Smooth muscle cell (in vitro differentiated cells): Measurements from ENCODE around the gene PLA2G5. TPM values are rescaled to one million over a fixed set of nuclear protein-coding genes. Genes with fewer than 3 reads are reported as not detected.
"Not testable (repeated sequence)": the region's sequence is repeated elsewhere in the genome, so short reads cannot be mapped to it uniquely, and the experiment has no call there.

Experiments used
- DNase-seq: peaks from one replicate; lab custom pipeline; 2025; ENCODE audit not compliant: unreplicated experiment; lab: John Stamatoyannopoulos, UW
- H2AFZ ChIP-seq: fragments of 200-600 bp; sonication (generic); 2 replicates; pipeline ENCODE4 v1.6.0; 2016; ENCODE audit warnings: antibody characterized with exemption, low read depth, mild to moderate bottlenecking
- H3F3A ChIP-seq: fragments of 200-600 bp; sonication (generic); 2 replicates; pipeline ENCODE4 v1.6.0; 2017; ENCODE audit warnings: antibody characterized with exemption, low read depth
- H3K27ac ChIP-seq: fragments of 200-600 bp; sonication (generic); 2 replicates; pipeline ENCODE4 v1.5.1; 2016; ENCODE audit warnings: low read depth, mild to moderate bottlenecking
- H3K27me3 ChIP-seq: fragments of 200-600 bp; sonication (generic); 2 replicates; pipeline ENCODE4 v1.6.1; 2016; ENCODE audit warnings: low read depth, mild to moderate bottlenecking
- H3K36me3 ChIP-seq: fragments of 200-600 bp; sonication (generic); 2 replicates; pipeline ENCODE4 v1.5.1; 2016; ENCODE audit warnings: low read depth
- H3K4me1 ChIP-seq: fragments of 200-600 bp; sonication (generic); 2 replicates; pipeline ENCODE4 v1.5.1; 2016; ENCODE audit warnings: low read depth
- H3K4me2 ChIP-seq: fragments of 200-600 bp; sonication (generic); 2 replicates; pipeline ENCODE4 v1.6.0; 2016; ENCODE audit warnings: mild to moderate bottlenecking
- H3K4me3 ChIP-seq: fragments of 200-600 bp; sonication (generic); 2 replicates; pipeline ENCODE4 v1.5.1; 2016; ENCODE audit warnings: mild to moderate bottlenecking
- H3K79me2 ChIP-seq: fragments of 200-600 bp; sonication (generic); 2 replicates; pipeline ENCODE4 v1.6.0; 2016; ENCODE audit warnings: low read depth, mild to moderate bottlenecking
- H3K9ac ChIP-seq: fragments of 200-600 bp; sonication (generic); 2 replicates; pipeline ENCODE4 v1.6.0; 2016; ENCODE audit warnings: low read depth
- H3K9me3 ChIP-seq: fragments of 200-600 bp; sonication (generic); replicated peaks from 2 replicates; pipeline ENCODE4 v1.5.1; 2016; ENCODE audit warnings: low read depth
- H4K20me1 ChIP-seq: fragments of 200-600 bp; sonication (generic); 2 replicates; pipeline ENCODE4 v1.6.0; 2016; ENCODE audit warnings: low read depth
- WGBS: methylation state at CpG from one replicate; pipeline ENCODE4 v1.1.7; 2016; ENCODE audit warnings: low lambda C conversion rate; 5-methylcytosine and 5-hydroxymethylcytosine counted together
- polyA plus RNA-seq: library from polyadenylated mRNA; unstranded; fragments of >200 nt; fragmentation: Nextera tagmentation; extraction: Ambion mirVana; gene quantifications from 2 replicates; pipeline ENCODE4 v1.2.1, GENCODE V29; 2016
- total RNA-seq: library from RNA; depleted of rRNA; stranded (reverse); fragments of >200 nt; gene quantifications from 2 replicates; pipeline ENCODE4 v1.2.3, GENCODE V29; 2014
- TF ChIP-seq, protein P1 (sequence below): fragments of 200-600 bp; sonication (generic); IDR thresholded peaks from 2 replicates; pipeline ENCODE4 v1.5.1; 2017; ENCODE audit warnings: borderline replicate concordance, mild to moderate bottlenecking, antibody characterized with exemption; ENCODE audit not compliant: insufficient read depth, poor library complexity, severe bottlenecking

The PLA2G5 gene
- total and polyA plus RNA-seq, 2 experiments from 2014 or later = 0.22 to 0.64 TPM

DNA sequence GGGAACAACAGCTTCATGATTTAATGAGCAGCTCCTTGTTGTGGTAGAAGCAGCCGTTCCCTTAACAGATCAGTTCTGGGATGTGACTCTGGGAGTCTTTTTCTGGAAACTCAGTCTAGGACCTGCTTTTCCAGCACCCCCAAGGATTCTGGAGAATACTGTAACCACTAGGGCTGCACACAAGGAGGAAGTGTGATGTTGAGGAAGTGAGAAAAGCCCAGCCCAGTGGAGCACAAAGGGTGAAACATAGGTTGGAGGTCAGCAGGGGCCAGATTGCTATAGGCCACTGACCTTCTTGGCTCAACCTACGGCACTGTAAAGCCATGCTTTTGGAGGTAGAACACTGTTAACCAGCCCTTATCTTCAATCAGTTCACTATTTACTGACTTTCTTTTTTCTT, 10.1 kb upstream of the PLA2G5 start:
- Histone ChIP-seq H3K4me2 (no peak overlapping the region), H3K79me2 (no peaks in the 10 kb centered on the region), H3K4me1 (no peaks in the 10 kb centered on the region), H2AFZ (no peak overlapping the region), H3K9me3 (no peaks in the 10 kb centered on the region), H3F3A (peaks cover 7% of the 10 kb centered on the region), H3K36me3 (no peaks in the 10 kb centered on the region), H3K4me3 (no peak overlapping the region), H3K9ac (no peak overlapping the region), H3K27me3 (no peaks in the 10 kb centered on the region), H3K27ac (no peak overlapping the region), H4K20me1 (no peaks in the 10 kb centered on the region)
- 74% methylated on average over 2 of the region's 2 CpGs for WGBS
- no peak for DNase-seq
- TF ChIP-seq, protein P1, sequence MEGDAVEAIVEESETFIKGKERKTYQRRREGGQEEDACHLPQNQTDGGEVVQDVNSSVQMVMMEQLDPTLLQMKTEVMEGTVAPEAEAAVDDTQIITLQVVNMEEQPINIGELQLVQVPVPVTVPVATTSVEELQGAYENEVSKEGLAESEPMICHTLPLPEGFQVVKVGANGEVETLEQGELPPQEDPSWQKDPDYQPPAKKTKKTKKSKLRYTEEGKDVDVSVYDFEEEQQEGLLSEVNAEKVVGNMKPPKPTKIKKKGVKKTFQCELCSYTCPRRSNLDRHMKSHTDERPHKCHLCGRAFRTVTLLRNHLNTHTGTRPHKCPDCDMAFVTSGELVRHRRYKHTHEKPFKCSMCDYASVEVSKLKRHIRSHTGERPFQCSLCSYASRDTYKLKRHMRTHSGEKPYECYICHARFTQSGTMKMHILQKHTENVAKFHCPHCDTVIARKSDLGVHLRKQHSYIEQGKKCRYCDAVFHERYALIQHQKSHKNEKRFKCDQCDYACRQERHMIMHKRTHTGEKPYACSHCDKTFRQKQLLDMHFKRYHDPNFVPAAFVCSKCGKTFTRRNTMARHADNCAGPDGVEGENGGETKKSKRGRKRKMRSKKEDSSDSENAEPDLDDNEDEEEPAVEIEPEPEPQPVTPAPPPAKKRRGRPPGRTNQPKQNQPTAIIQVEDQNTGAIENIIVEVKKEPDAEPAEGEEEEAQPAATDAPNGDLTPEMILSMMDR = no peak

DNA sequence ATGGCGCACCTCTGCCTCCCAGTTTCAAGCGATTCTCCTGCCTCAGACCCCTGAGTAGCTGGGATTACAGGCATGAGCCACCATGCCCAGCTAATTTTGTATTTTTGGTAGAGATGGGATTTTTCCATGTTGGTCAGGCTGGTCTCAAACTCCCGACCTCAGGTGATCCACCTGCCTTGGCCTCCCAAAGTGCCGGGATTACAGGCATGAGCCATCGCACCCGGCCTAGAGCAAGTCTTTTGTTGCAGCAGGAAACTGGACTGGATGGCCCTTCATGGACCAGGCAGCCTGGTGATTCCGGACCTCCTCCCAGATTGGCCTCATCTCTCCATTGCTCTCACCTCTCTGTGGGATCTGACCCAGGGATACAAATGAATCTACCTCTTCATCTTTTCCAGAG, 9.2 kb upstream of the PLA2G5 start:
- H2AFZ ChIP-seq, H3K9me3 ChIP-seq, H3F3A ChIP-seq, H3K79me2 ChIP-seq, DNase-seq, H3K4me2 ChIP-seq, H3K9ac ChIP-seq, H3K27ac ChIP-seq, H3K4me3 ChIP-seq, H4K20me1 ChIP-seq, H3K4me1 ChIP-seq, H3K36me3 ChIP-seq, H3K27me3 ChIP-seq: not testable (repeated sequence)
- WGBS = 98% methylated on average over 7 of the region's 7 CpGs

DNA sequence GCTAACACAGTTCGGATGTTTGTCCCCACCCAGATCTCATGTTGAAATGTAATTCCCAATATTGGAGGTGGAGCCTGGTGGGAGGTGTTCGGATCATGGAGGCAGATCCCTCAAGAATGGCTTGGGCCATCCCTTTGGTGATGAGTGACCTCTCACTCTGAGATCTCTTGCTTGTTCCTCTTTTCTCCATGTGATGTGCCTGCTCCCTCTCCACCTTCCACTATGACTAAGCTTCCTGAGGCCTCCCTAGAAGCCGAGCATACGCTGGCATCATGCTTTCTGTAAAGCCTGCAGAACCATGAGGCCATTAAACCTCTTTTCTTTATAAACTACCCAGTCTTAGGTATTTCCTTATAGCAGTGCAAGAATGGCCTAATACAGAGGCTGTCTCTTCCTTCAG, 8.1 kb upstream of the PLA2G5 start:
- H3K36me3 ChIP-seq = no peaks in the 10 kb centered on the region
- H3K4me2 ChIP-seq = no peak overlapping the region
- no peaks in the 10 kb centered on the region for H3K27me3 ChIP-seq
- no peaks in the 10 kb centered on the region for H4K20me1 ChIP-seq
- no peaks in the 10 kb centered on the region for H3K4me1 ChIP-seq
- no peak overlapping the region for H3K4me3 ChIP-seq
- H3K9ac ChIP-seq = no peak overlapping the region
- no peaks in the 10 kb centered on the region for H3K9me3 ChIP-seq
- DNase-seq = no peak
- H3F3A ChIP-seq = peaks cover 7% of the 10 kb centered on the region
- no peaks in the 10 kb centered on the region for H3K79me2 ChIP-seq
- no peak overlapping the region for H2AFZ ChIP-seq
- WGBS = 68% methylated on average over 4 of the region's 4 CpGs
- H3K27ac ChIP-seq = no peak overlapping the region
- TF ChIP-seq, protein P1 = no peak

DNA sequence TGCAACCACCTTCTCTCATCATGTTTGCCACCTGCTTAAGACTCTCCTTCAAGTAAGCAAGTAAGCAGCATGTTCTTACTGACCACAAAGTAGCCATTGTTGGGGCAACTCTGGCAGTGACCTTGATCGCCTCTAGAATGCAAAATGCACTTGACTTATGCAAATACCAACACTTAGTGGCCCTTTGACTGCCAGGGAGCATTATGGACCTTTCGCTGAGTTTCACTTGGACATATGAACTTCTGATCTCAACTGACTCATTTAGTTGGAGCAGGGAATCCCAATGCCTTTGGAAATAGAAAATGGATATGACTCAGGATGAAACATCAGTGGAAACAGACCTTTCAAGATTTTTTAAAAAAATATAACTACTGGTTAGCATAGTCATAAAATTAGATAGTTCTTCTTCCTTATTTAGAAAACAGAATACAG, 6.1 kb upstream of the PLA2G5 start:
- Histone ChIP-seq H3K4me2 (no peak overlapping the region), H3K4me3 (no peak overlapping the region), H3K27ac (no peak overlapping the region), H3K79me2 (no peaks in the 10 kb centered on the region), H3F3A (peaks cover under 1% of the 10 kb centered on the region), H2AFZ (no peak overlapping the region), H3K9ac (no peak overlapping the region), H3K36me3 (no peaks in the 10 kb centered on the region), H3K4me1 (no peaks in the 10 kb centered on the region), H3K27me3 (no peaks in the 10 kb centered on the region), H4K20me1 (no peaks in the 10 kb centered on the region), H3K9me3 (no peaks in the 10 kb centered on the region)
- TF ChIP-seq, protein P1 = no peak
- WGBS = 68% methylated on average over 2 of the region's 2 CpGs
- DNase-seq = no peak
